HepG2 (cell line): ENCODE data around the gene ZDHHC7. TPM values are rescaled to one million over a fixed set of nuclear protein-coding genes. Genes with fewer than 3 reads are reported as not detected.

Experiments used
- AKAP8 ChIP-seq: sonication (generic); formaldehyde crosslinking; IDR thresholded peaks from 2 replicates; pipeline ENCODE4 v1.5.1; 2020; ENCODE audit warnings: mild to moderate bottlenecking, missing genetic modification reagents
- DR1 ChIP-seq: sonication (generic); formaldehyde crosslinking; IDR thresholded peaks from 2 replicates; pipeline ENCODE4 v1.8.0; 2021; ENCODE audit warnings: mild to moderate bottlenecking, missing genetic modification reagents, inconsistent platforms
- FOXC1 ChIP-seq: sonication (generic); formaldehyde crosslinking; IDR thresholded peaks from 2 replicates; pipeline ENCODE4 v1.8.0; 2022; ENCODE audit warnings: mild to moderate bottlenecking, missing genetic modification reagents, borderline replicate concordance
- KDM5B ChIP-seq: sonication (generic); formaldehyde crosslinking; IDR thresholded peaks from 2 replicates; pipeline ENCODE4 v1.4.0; 2020; ENCODE audit warnings: missing genetic modification reagents, mild to moderate bottlenecking, borderline replicate concordance
- KLF13 ChIP-seq: sonication (generic); formaldehyde crosslinking; IDR thresholded peaks from 2 replicates; pipeline ENCODE4 v1.4.0; 2020; ENCODE audit warnings: mild to moderate bottlenecking, missing genetic modification reagents
- MBNL3 ChIP-seq: fragments of 250-450 bp; sonication (Bioruptor Pico); conservative IDR thresholded peaks from 2 replicates; pipeline ENCODE4 v1.8.0; 2022; ENCODE audit warnings: mild to moderate bottlenecking, inconsistent platforms
- MEIS2 ChIP-seq: sonication (generic); formaldehyde crosslinking; IDR thresholded peaks from 2 replicates; pipeline ENCODE4 v1.9.0; 2021; ENCODE audit warnings: mild to moderate bottlenecking, missing genetic modification reagents
- PAXIP1 ChIP-seq: sonication (generic); formaldehyde crosslinking; conservative IDR thresholded peaks from 2 replicates; pipeline ENCODE4 v1.4.0; 2020; ENCODE audit warnings: mild to moderate bottlenecking, missing genetic modification reagents, moderate library complexity
- PPARG ChIP-seq: conservative IDR thresholded peaks from 2 replicates; pipeline ENCODE4 v1.6.1; 2016; ENCODE audit warnings: missing biosample characterization, missing genetic modification reagents
- REPIN1 ChIP-seq: sonication (generic); formaldehyde crosslinking; IDR thresholded peaks from 2 replicates; pipeline ENCODE4 v1.8.0; 2022; ENCODE audit warnings: missing genetic modification reagents, low read depth, mild to moderate bottlenecking, borderline replicate concordance
- SCMH1 ChIP-seq: sonication (generic); formaldehyde crosslinking; IDR thresholded peaks from 2 replicates; pipeline ENCODE4 v1.9.0; 2021; ENCODE audit warnings: missing genetic modification reagents, mild to moderate bottlenecking, borderline replicate concordance
- TEF ChIP-seq: sonication (generic); formaldehyde crosslinking; IDR thresholded peaks from 2 replicates; pipeline ENCODE4 v1.5.0; 2020; ENCODE audit warnings: missing genetic modification reagents
- TOPORS ChIP-seq: sonication (generic); formaldehyde crosslinking; IDR thresholded peaks from 2 replicates; pipeline ENCODE4 v1.8.0; 2023; ENCODE audit warnings: mild to moderate bottlenecking, missing genetic modification reagents
- ZBTB1 ChIP-seq: sonication (generic); formaldehyde crosslinking; IDR thresholded peaks from 2 replicates; pipeline ENCODE4 v1.4.0; 2020; ENCODE audit warnings: missing genetic modification reagents, borderline replicate concordance
- ZGPAT ChIP-seq: IDR thresholded peaks from 2 replicates; pipeline ENCODE4 v1.6.1; 2016; ENCODE audit warnings: mild to moderate bottlenecking
- ZNF296 ChIP-seq: sonication (generic); formaldehyde crosslinking; conservative IDR thresholded peaks from 2 replicates; pipeline ENCODE4 v1.5.0; 2020; ENCODE audit warnings: mild to moderate bottlenecking, missing genetic modification reagents
- ZNF512B ChIP-seq: sonication (generic); formaldehyde crosslinking; IDR thresholded peaks from 2 replicates; pipeline ENCODE4 v1.5.1; 2020; ENCODE audit warnings: missing genetic modification reagents, mild to moderate bottlenecking, borderline replicate concordance
- ZNF598 ChIP-seq: sonication (generic); formaldehyde crosslinking; IDR thresholded peaks from 2 replicates; pipeline ENCODE4 v1.5.1; 2020; ENCODE audit warnings: mild to moderate bottlenecking, missing genetic modification reagents, borderline replicate concordance
- ZSCAN12 ChIP-seq: sonication (generic); formaldehyde crosslinking; IDR thresholded peaks from 2 replicates; pipeline ENCODE4 v1.9.0; 2021; ENCODE audit warnings: mild to moderate bottlenecking, missing genetic modification reagents
- polyA plus RNA-seq, 8 experiments: library from polyadenylated mRNA; depleted of rRNA in 3 of 8; stranded (reverse) in 7 of 8; unstranded in 1 of 8; fragments of >200 nt; fragmentation: Illumina TruSeq in 4 of 8; extraction: Trizol in 4 of 8; gene quantifications; 2 replicates each; pipeline versions ENCODE4 v1.2.1 to v1.2.3, GENCODE V29; 2011 to 2016; ENCODE audit warnings: low read depth in 4 of 8, missing spikeins in 1 of 8, mixed read lengths in 1 of 8; ENCODE audit not compliant: insufficient read depth in 1 of 8
- total RNA-seq, 5 experiments: library from RNA; depleted of rRNA; stranded (reverse); fragments of >200 nt; fragmentation: Illumina TruSeq; extraction: Trizol; gene quantifications; 2 replicates each; pipeline ENCODE4 v1.2.3, GENCODE V29; 2016; ENCODE audit warnings: low read depth in 1 of 5

The ZDHHC7 gene
- total and polyA plus RNA-seq, 2 of the 13 experiments (the other 11 are each of a cell fraction or from before 2014, with no cell fraction given): 46.8 to 67.6 TPM

- no peak for TF ChIP-seq ZSCAN12 (CRISPR knock-in tag)
- TF ChIP-seq SCMH1 (CRISPR knock-in tag): no peak
- TF ChIP-seq ZNF598 (CRISPR knock-in tag): 0 out of 2 replicates have a peak, but pooled peaks have one; percentile 24
- TF ChIP-seq AKAP8 (CRISPR knock-in tag): 0 out of 2 replicates have a peak, but pooled peaks have one; percentile 44
- TF ChIP-seq MBNL3 (CRISPR knock-in tag): no peak
- no peak for TF ChIP-seq TOPORS
- no peak for TF ChIP-seq ZBTB1
- TF ChIP-seq ZGPAT: 0 out of 2 replicates have a peak, but pooled peaks have one; percentile 50
- no peak for TF ChIP-seq PAXIP1 (CRISPR knock-in tag)
- TF ChIP-seq MEIS2 (CRISPR knock-in tag): no peak
- peak; percentile 97 for TF ChIP-seq FOXC1 (CRISPR knock-in tag)
- TF ChIP-seq DR1 (CRISPR knock-in tag): peak; percentile 43; the same call in 1 of the 2 replicates
- TF ChIP-seq KLF13: no peak
- TF ChIP-seq KDM5B: peak; percentile 90
- no peak for TF ChIP-seq PPARG
- 0 out of 2 replicates have a peak, but pooled peaks have one; percentile 47 for TF ChIP-seq ZNF512B
- peak; percentile 58; the same call in 1 of the 2 replicates for TF ChIP-seq REPIN1 (CRISPR knock-in tag)
- no peak; the same call in 1 of the 2 replicates for TF ChIP-seq TEF (CRISPR knock-in tag)
- TF ChIP-seq ZNF296: no peak
Observed at GRCh38 chr16:85055493-85056210, 44.3 kb upstream of the ZDHHC7 start (continued).
